Skeletal muscle satellite cell (primary cell): Measurements from ENCODE around the gene SSPN.

Experiments used
- H3K27me3 ChIP-seq: 2 replicates; pipeline ENCODE4 v1.7.0; 2013; ENCODE audit warnings: low read length; ENCODE audit not compliant: control insufficient read depth, insufficient read depth
- H3K36me3 ChIP-seq: 2 replicates; pipeline ENCODE4 v1.7.0; 2013; ENCODE audit warnings: mild to moderate bottlenecking, control low read depth, low read length; ENCODE audit not compliant: insufficient read depth
- H3K4me1 ChIP-seq: 2 replicates; pipeline ENCODE4 v1.7.0; 2013; ENCODE audit warnings: low read length; ENCODE audit not compliant: control insufficient read depth, insufficient read depth
- H3K4me2 ChIP-seq: 2 replicates; pipeline ENCODE4 v1.7.0; 2013; ENCODE audit warnings: mild to moderate bottlenecking, low read length
- H3K4me3 ChIP-seq: 2 replicates; pipeline ENCODE4 v1.7.0; 2013; ENCODE audit warnings: low read length
- H3K9ac ChIP-seq: 2 replicates; pipeline ENCODE4 v1.7.0; 2013; ENCODE audit warnings: mild to moderate bottlenecking, low read depth, low read length, moderate library complexity
- H3K9me3 ChIP-seq: replicated peaks from 2 replicates; pipeline ENCODE4 v1.7.0; 2013; ENCODE audit warnings: mild to moderate bottlenecking, control low read depth, low read length

Gene SSPN

GRCh38 chr12:26247873-26248272, 52.5 kb downstream of the SSPN start:
- Histone ChIP-seq H3K4me1 (peaks cover 3% of the 10 kb centered on the region), H3K9ac (no peak overlapping the region), H3K4me3 (no peak overlapping the region), H3K36me3 (no peaks in the 10 kb centered on the region), H3K27me3 (no peaks in the 10 kb centered on the region), H3K9me3 (no peaks in the 10 kb centered on the region), H3K4me2 (no peak overlapping the region)

- Histone ChIP-seq H3K4me2 (no peak overlapping the region), H3K36me3 (no peaks in the 10 kb centered on the region), H3K4me1 (peaks cover 8% of the 10 kb centered on the region), H3K9me3 (no peaks in the 10 kb centered on the region), H3K9ac (no peak overlapping the region), H3K4me3 (no peak overlapping the region), H3K27me3 (no peaks in the 10 kb centered on the region)
Measured at GRCh38 chr12:26250801-26251200, 55.4 kb downstream of the SSPN start.

- H3K4me1 ChIP-seq: peaks cover 8% of the 10 kb centered on the region
- no peaks in the 10 kb centered on the region for H3K36me3 ChIP-seq
- H3K4me2 ChIP-seq: no peak overlapping the region
- H3K9ac ChIP-seq: no peak overlapping the region
- H3K27me3 ChIP-seq: no peaks in the 10 kb centered on the region
- H3K4me3 ChIP-seq: no peak overlapping the region
- H3K9me3 ChIP-seq: no peaks in the 10 kb centered on the region
Measured at GRCh38 chr12:26251600-26251999, 56.2 kb downstream of the SSPN start.

GRCh38 chr12:26252946-26253345, 57.6 kb downstream of the SSPN start:
- Histone ChIP-seq H3K27me3 (no peaks in the 10 kb centered on the region), H3K9ac (no peak overlapping the region), H3K36me3 (no peaks in the 10 kb centered on the region), H3K4me3 (no peak overlapping the region), H3K9me3 (no peaks in the 10 kb centered on the region), H3K4me2 (no peak overlapping the region), H3K4me1 (peaks cover 8% of the 10 kb centered on the region)

- Histone ChIP-seq H3K9me3 (no peaks in the 10 kb centered on the region), H3K9ac (no peak overlapping the region), H3K27me3 (no peaks in the 10 kb centered on the region), H3K4me3 (no peak overlapping the region), H3K4me1 (peaks cover 8% of the 10 kb centered on the region), H3K4me2 (no peak overlapping the region), H3K36me3 (no peaks in the 10 kb centered on the region)
Measured at GRCh38 chr12:26255893-26256645, 60.7 kb downstream of the SSPN start.

- H3K27me3 ChIP-seq: no peaks in the 10 kb centered on the region
- H3K9me3 ChIP-seq: no peaks in the 10 kb centered on the region
- no peaks in the 10 kb centered on the region for H3K36me3 ChIP-seq
- H3K4me3 ChIP-seq: no peak overlapping the region
- H3K4me1 ChIP-seq: peaks cover 5% of the 10 kb centered on the region
- H3K9ac ChIP-seq: no peak overlapping the region
- H3K4me2 ChIP-seq: no peak overlapping the region
Measured at GRCh38 chr12:26264215-26264838, 69.0 kb downstream of the SSPN start.

DNA sequence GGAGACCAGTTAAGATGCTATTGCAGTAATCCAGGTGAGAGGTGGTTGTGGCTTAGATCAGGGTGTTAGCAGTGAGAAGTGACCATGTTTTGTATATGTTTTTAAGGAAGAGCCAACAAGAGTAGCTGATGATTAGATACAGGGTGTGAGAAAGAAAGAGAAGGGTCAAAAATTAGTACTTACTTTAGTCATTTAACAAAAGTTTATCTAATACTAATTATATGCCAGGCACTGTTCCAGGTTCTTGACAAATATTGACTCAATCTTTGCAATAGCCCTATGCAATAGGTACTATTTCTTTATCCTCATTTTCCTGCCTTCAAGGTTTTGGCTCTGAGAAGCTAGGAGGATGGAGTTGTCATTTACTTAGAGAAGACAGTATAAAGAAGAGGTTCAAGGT, 70.2 kb downstream of the SSPN start:
- no peaks in the 10 kb centered on the region for H3K36me3 ChIP-seq
- H3K9me3 ChIP-seq: no peaks in the 10 kb centered on the region
- no peak overlapping the region for H3K4me3 ChIP-seq
- no peak overlapping the region for H3K4me2 ChIP-seq
- no peak overlapping the region for H3K9ac ChIP-seq
- H3K4me1 ChIP-seq: peaks cover 13% of the 10 kb centered on the region
- no peaks in the 10 kb centered on the region for H3K27me3 ChIP-seq

DNA sequence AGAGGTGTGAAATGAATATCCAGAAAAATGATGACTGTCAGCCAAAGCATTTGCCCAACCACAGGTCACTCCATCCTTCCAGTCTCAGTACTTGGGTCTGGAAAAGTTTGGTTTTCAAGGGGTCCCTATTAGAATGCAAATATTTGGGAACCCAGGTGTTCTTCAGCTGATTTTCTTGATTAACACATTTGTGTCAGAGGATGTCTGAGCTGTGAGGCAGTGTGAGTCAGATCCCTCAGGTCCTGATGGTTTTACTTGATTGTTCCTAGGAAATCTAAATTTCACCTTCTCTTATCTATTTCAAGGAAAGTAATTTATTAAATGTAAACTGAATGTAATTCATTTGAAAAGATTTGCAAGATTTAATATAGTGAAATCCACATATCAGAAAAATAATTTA, 71.5 kb downstream of the SSPN start:
- no peaks in the 10 kb centered on the region for H3K9me3 ChIP-seq
- H3K4me2 ChIP-seq: no peak overlapping the region
- H3K36me3 ChIP-seq: no peaks in the 10 kb centered on the region
- no peaks in the 10 kb centered on the region for H3K27me3 ChIP-seq
- no peak overlapping the region for H3K4me3 ChIP-seq
- peaks cover 24% of the 10 kb centered on the region for H3K4me1 ChIP-seq
- H3K9ac ChIP-seq: no peak overlapping the region

GRCh38 chr12:26268841-26269561, 73.6 kb downstream of the SSPN start:
- Histone ChIP-seq H3K4me3 (no peak overlapping the region), H3K9me3 (no peaks in the 10 kb centered on the region), H3K27me3 (no peaks in the 10 kb centered on the region), H3K9ac (peak overlapping the region; percentile 24), H3K4me1 (peaks cover 40% of the 10 kb centered on the region), H3K4me2 (no peak overlapping the region), H3K36me3 (no peaks in the 10 kb centered on the region)

DNA sequence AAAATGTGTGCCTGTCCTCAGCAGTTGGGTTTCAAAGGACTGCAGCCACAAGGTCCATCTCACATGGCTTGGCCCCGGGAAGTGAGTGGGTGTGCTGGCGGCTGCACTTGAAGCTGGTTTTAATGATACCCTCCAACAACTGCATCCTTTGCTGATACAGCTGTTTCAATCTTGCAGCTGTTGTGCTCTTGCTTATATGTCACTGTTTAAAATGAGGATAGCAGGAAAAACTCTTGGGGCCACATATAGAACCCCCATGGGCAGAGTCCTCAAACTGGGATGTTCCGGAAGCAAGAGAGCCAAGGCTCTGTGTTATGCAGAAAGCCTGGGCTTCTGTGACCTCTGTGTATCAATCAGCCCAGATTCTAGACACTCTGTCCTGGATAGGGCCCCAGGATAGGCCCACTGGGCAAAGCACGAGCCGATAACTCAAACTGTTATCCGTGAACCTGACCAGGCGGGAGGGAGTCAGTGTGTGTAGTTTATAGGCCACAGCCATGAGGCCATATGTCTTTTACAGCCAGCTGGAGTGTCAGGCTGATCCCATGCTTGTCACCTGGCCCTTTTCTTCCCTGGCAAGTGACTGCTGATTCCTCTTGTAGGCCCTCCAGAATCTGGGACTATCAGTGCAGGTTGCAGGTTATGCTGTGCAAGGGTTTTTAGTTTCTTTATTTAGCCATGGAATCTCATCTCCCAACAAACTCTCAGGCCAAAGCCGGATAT, 74.3 kb downstream of the SSPN start:
- Histone ChIP-seq H3K4me2 (no peak overlapping the region), H3K9me3 (no peaks in the 10 kb centered on the region), H3K4me3 (no peak overlapping the region), H3K9ac (peak overlapping the region; percentile 18), H3K4me1 (peaks cover 45% of the 10 kb centered on the region), H3K36me3 (no peaks in the 10 kb centered on the region), H3K27me3 (no peaks in the 10 kb centered on the region)

DNA sequence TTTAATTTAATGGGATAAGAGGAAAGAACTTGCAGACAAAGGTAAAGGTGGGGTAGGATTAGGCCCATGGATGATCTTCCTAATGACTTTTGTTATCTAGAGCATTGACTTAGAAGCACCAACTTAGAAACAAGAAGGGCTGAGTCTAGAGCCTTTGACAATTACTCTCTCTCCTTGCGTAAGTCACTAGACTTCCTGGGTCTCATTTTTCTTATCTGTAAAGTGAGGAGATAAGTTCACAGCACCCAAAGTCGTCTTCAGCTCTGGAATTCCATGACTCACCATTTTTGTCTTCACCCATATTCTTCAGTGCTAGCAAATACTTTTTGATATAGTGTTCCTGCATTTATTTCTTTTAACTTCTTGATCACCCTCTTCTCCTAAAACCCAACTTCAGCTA, 75.7 kb downstream of the SSPN start:
- no peak overlapping the region for H3K4me3 ChIP-seq
- no peaks in the 10 kb centered on the region for H3K36me3 ChIP-seq
- H3K9me3 ChIP-seq: no peaks in the 10 kb centered on the region
- peak overlapping the region; percentile 51 for H3K4me2 ChIP-seq
- no peaks in the 10 kb centered on the region for H3K27me3 ChIP-seq
- H3K4me1 ChIP-seq: peaks cover 58% of the 10 kb centered on the region
- no peak overlapping the region for H3K9ac ChIP-seq
